ENCODE results near the gene TEX35. TPM values are rescaled to one million over a fixed set of nuclear protein-coding genes. Genes with fewer than 3 reads are reported as not detected.

TEX35 gene
- polyA plus RNA-seq, 3 donors: not detected

GRCh38 chr1:178488393-178488792 is 24.5 kb upstream of the TEX35 start:
- Histone ChIP-seq H3K36me3 (replicated peaks in 1 of 2; ENCODE audit: control insufficient read depth in 1 of 2, insufficient read depth in 2 of 2, low read length in 2 of 2) (no peaks in the 10 kb centered on the region), H2AFZ (ENCODE audit: insufficient read depth, low read depth, low read length, poor library complexity, severe bottlenecking) (no peak overlapping the region), H3K27me3 (ENCODE audit: control insufficient read depth in 2 of 2, insufficient read depth in 2 of 2, low read length in 2 of 2) (no peaks in the 10 kb centered on the region), H3K27ac (ENCODE audit: low read depth in 1 of 2, low read length in 2 of 2) (no peak overlapping the region), H3K9ac (ENCODE audit: insufficient read depth, low read length, poor library complexity, severe bottlenecking) (no peak overlapping the region), H3K9me3 (replicated peaks in 1 of 2; ENCODE audit: control insufficient read depth in 1 of 2, insufficient read depth in 1 of 2, low read length in 2 of 2) (no peaks in the 10 kb centered on the region), H4K20me1 (ENCODE audit: insufficient read depth, low read length) (no peaks in the 10 kb centered on the region), H3K4me2 (replicated peaks; ENCODE audit: extremely low read depth, low read length, poor library complexity, severe bottlenecking) (no peak overlapping the region), H3K79me2 (ENCODE audit: insufficient read depth, low read length) (no peaks in the 10 kb centered on the region), H3K4me3 (replicated peaks in 1 of 3; ENCODE audit: low read depth in 2 of 3, low read length in 3 of 3) (no peak overlapping the region), H3K4me1 (ENCODE audit: control insufficient read depth in 1 of 2, insufficient read depth in 2 of 2, low read length in 2 of 2) (peaks cover 15 to 26% of the 10 kb centered on the region in 2 donors)
- Mint-ChIP-seq H3K36me3 (no peaks in the 10 kb centered on the region), H3K27ac (no peak overlapping the region), H3K9me3 (peaks cover 0 to 1% (median 0%) of the 10 kb centered on the region in 7 donors), H3K4me3 (no peak overlapping the region), H3K4me1 (peaks cover 23% of the 10 kb centered on the region), H3K27me3 (ENCODE audit: low read depth in 3 of 3) (peaks cover 4 to 5% (median 4%) of the 10 kb centered on the region in 3 donors)
- intact Hi-C loops (cut with micrococcal nuclease): no loop called here
- WGBS (ENCODE audit: insufficient coverage): 100% methylated on average over 1 of the region's 4 CpGs
- TF ChIP-seq CTCF (IDR thresholded peaks at IDR 0.05): no peak
- DNase-seq: no peak

- no peaks in the 10 kb centered on the region for H3K27me3 ChIP-seq (ENCODE audit: control insufficient read depth in 2 of 2, insufficient read depth in 2 of 2, low read length in 2 of 2)
- intact Hi-C loops (cut with micrococcal nuclease): no loop called here
- Mint-ChIP-seq H3K27ac (no peak overlapping the region), H3K4me1 (peaks cover 22% of the 10 kb centered on the region), H3K36me3 (no peaks in the 10 kb centered on the region), H3K27me3 (ENCODE audit: low read depth in 3 of 3) (peaks cover 4 to 5% (median 4%) of the 10 kb centered on the region in 3 donors), H3K4me3 (no peak overlapping the region), H3K9me3 (peaks cover 0 to 1% (median 0%) of the 10 kb centered on the region in 7 donors)
- H3K9ac ChIP-seq (ENCODE audit: insufficient read depth, low read length, poor library complexity, severe bottlenecking): no peak overlapping the region
- H3K27ac ChIP-seq (ENCODE audit: low read depth in 1 of 2, low read length in 2 of 2): no peak overlapping the region
- no CpG with 5 or more reads among the region's 4 CpGs for WGBS (ENCODE audit: insufficient coverage)
- no peak for DNase-seq
- H4K20me1 ChIP-seq (ENCODE audit: insufficient read depth, low read length): no peaks in the 10 kb centered on the region
- H3K4me1 ChIP-seq (ENCODE audit: control insufficient read depth in 1 of 2, insufficient read depth in 2 of 2, low read length in 2 of 2): peaks cover 15 to 26% of the 10 kb centered on the region in 2 donors
- H3K79me2 ChIP-seq (ENCODE audit: insufficient read depth, low read length): no peaks in the 10 kb centered on the region
- no peak overlapping the region for H3K4me3 ChIP-seq (replicated peaks in 1 of 3; ENCODE audit: low read depth in 2 of 3, low read length in 3 of 3)
- no peaks in the 10 kb centered on the region for H3K36me3 ChIP-seq (replicated peaks in 1 of 2; ENCODE audit: control insufficient read depth in 1 of 2, insufficient read depth in 2 of 2, low read length in 2 of 2)
- H3K9me3 ChIP-seq (replicated peaks in 1 of 2; ENCODE audit: control insufficient read depth in 1 of 2, insufficient read depth in 1 of 2, low read length in 2 of 2): no peaks in the 10 kb centered on the region
- no peak overlapping the region for H3K4me2 ChIP-seq (replicated peaks; ENCODE audit: extremely low read depth, low read length, poor library complexity, severe bottlenecking)
- no peak overlapping the region for H2AFZ ChIP-seq (ENCODE audit: insufficient read depth, low read depth, low read length, poor library complexity, severe bottlenecking)
- no peak for TF ChIP-seq CTCF (IDR thresholded peaks at IDR 0.05)
Observed at GRCh38 chr1:178489399-178489798, 23.5 kb upstream of the TEX35 start.

Measured in CD14-positive monocyte (primary cell).